Bronchial epithelial cell (primary cell): ENCODE results near the gene MTHFR. TPM values are rescaled to one million over a fixed set of nuclear protein-coding genes. Genes with fewer than 3 reads are reported as not detected.
A peak's percentile ranks its signal among the peaks of the same experiment; 100 is the strongest.

Source experiments
- DNase-seq: peaks from one replicate; pipeline ENCODE4 v3.0.0-alpha.2; 2010; ENCODE audit warnings: low read depth
- FAIRE-seq: peaks from 2 replicates; lab custom pipeline; 2011; peaks lifted over from hg19 to GRCh38; lab: Jason Lieb, UNC
- H3K27me3 ChIP-seq: 2 replicates; pipeline ENCODE4 v1.5.1; 2011; ENCODE audit warnings: low read length; ENCODE audit not compliant: control insufficient read depth, insufficient read depth
- H3K36me3 ChIP-seq: 2 replicates; pipeline ENCODE4 v1.5.1; 2011; ENCODE audit warnings: low read length; ENCODE audit not compliant: control insufficient read depth, insufficient read depth
- H3K4me3 ChIP-seq: 2 replicates; pipeline ENCODE4 v1.5.1; 2011; ENCODE audit warnings: mild to moderate bottlenecking, low read depth, low read length, control low read depth
- total RNA-seq: library from RNA; depleted of rRNA; stranded (reverse); fragments of >200 nt; gene quantifications from 2 replicates; pipeline ENCODE4 v1.2.1, GENCODE V29; 2014
- TF ChIP-seq, protein P1 (sequence below): IDR thresholded peaks from 2 replicates; pipeline ENCODE4 v1.5.1; 2011; ENCODE audit warnings: mild to moderate bottlenecking, moderate library complexity, low read length, control low read depth, inconsistent platforms; ENCODE audit not compliant: insufficient read depth, severe bottlenecking

Gene MTHFR
- total RNA-seq, 1 donor from 2014 or later: 16.3 TPM

DNA sequence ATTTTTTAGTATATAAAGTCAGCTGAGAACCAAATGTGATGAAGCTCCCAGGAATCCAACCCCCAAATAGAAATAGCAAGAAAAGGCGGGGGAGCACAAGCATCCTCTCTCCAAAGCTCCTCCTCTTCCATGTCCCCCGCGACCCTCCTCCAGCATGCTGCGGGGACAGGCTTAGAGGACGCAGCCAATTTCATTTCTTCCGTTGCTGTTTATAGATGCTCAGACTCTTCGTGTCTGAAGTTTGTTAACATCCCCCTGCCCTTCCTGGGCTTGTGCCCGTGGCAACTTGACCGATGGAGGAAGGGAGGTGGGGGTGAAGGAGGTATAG lies 42.6 kb upstream of the MTHFR start:
- FAIRE-seq (no peak), DNase-seq (no peak)
- Histone ChIP-seq H3K36me3 (peaks cover 6% of the 10 kb centered on the region), H3K4me3 (no peak overlapping the region), H3K27me3 (no peaks in the 10 kb centered on the region)
- TF ChIP-seq, protein P1, sequence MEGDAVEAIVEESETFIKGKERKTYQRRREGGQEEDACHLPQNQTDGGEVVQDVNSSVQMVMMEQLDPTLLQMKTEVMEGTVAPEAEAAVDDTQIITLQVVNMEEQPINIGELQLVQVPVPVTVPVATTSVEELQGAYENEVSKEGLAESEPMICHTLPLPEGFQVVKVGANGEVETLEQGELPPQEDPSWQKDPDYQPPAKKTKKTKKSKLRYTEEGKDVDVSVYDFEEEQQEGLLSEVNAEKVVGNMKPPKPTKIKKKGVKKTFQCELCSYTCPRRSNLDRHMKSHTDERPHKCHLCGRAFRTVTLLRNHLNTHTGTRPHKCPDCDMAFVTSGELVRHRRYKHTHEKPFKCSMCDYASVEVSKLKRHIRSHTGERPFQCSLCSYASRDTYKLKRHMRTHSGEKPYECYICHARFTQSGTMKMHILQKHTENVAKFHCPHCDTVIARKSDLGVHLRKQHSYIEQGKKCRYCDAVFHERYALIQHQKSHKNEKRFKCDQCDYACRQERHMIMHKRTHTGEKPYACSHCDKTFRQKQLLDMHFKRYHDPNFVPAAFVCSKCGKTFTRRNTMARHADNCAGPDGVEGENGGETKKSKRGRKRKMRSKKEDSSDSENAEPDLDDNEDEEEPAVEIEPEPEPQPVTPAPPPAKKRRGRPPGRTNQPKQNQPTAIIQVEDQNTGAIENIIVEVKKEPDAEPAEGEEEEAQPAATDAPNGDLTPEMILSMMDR: no peak

DNA sequence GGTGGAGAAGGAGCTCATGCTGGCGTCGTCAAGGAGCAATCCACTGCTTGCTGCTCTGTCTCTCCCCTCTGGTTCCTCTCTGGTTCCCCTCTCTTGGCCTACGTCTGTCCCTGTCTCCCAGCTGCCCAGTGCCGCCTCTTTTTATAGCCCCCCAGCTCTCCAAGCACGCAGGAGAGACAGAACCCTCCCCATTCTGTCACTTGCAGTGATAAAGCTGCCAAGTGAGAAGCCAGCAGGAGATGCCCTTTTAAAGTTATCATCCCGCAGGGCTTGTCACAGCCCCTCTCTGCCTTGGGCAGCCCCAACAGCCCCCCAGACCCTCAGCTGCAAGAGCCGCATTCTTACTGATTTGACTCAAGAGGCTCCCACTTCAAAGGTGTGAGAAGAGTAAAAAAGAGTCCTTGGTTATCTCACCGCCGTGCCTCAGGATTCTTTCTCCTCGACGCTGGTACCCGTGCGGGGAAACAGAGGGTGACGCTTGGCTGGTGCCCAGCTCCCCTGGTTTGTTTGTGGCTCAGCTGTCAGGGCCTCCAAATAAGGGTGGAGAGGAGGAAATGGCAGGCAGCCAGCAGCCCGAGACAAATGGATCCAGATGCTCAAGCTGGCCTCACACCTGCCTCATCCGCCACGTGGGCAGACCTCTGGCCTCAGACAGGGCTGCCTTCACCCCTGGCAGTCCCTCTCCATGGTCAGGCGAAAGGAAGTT lies 42.1 kb upstream of the MTHFR start, which contains the start of gene NPPA:
Gene NPPA (minus strand): TSS at position 117 of the 706 bp plus-strand sequence. CDS start 99 bp downstream, at position 18.
- H3K27me3 ChIP-seq: no peaks in the 10 kb centered on the region
- no peak for DNase-seq
- no peak for FAIRE-seq
- TF ChIP-seq, protein P1: no peak
- H3K4me3 ChIP-seq: no peak within 1 kb of the TSS
- H3K36me3 ChIP-seq: peaks cover 6% of the 10 kb centered on the region

DNA sequence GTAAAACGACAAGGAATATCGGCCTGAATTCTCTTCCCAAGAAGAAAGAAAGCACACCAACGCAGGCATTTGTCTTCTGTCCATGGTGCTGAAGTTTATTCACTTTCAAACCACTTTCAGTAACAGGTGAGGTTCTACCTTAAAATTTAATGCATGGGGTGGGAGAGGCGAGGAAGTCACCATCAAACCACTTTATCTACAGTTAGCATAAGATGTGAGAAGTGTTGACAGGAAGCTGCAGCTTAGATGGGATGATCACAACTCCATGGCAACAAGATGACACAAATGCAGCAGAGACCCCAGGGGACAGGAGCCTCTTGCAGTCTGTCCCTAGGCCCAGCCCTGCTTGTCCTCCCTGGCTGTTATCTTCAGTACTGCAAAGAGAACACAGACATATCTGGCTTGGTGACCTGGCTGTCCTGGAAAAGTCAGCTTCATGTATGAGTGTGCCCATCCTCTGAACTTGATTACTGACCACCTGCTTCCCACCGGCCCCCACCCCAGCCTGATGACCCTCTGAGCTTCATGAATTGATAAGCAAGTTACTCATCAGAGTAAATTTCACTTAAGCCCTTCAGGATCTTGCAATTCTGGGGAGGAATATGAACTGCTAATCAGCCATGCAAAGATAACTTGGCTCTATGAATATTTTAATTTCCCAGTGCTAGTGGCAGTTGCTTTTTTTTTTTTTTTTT lies 40.0 kb upstream of the MTHFR start:
- TF ChIP-seq, protein P1: no peak
- FAIRE-seq (no peak), DNase-seq (peak; percentile 20)
- no peak overlapping the region for H3K4me3 ChIP-seq
- peaks cover 12% of the 10 kb centered on the region for H3K36me3 ChIP-seq
- H3K27me3 ChIP-seq: no peaks in the 10 kb centered on the region

DNA sequence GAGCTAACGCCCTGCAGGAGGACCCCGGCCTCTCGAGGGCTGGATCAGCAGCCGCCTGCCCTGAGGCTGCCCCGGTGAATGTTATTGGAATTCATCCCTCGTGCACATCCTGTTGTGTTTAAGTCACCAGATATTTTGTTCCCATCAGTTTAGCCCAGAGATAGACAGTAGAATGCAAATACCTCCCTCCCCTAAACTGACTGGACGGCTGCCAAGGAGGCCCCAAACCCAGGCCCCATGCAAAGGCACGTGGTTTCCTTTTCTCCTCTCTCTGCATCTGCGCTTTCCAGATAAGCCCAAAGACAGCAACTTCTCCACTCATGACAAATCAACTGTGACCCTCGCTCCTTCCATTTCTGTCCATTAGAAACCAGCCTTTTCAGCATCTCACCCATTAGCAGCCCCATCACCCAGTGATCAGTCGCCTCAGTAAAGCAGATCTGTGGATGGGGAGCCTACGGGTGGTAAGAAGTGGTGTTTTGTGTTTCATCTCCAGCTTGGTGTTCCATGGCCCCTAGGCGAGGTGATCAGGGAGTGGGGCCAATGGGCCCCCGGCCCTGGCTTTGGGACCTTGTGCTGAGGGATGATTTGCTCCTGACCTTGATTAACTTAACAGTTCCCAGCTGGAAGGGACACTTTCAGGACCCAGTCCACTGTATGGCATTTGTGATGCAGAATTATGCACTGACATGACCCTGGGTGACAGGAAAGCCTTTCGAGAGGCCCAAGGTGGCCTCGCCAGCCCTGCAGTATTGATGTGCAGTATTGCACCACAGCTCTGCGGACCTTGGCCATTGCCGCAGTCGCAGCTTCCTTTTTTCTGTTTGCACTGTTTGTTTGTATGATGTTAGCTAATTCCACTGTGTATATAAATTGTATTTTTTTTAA lies 36.6 kb upstream of the MTHFR start:
- TF ChIP-seq, protein P1: no peak
- peaks cover 27% of the 10 kb centered on the region for H3K36me3 ChIP-seq
- FAIRE-seq (no peak), DNase-seq (no peak)
- H3K4me3 ChIP-seq: no peak overlapping the region
- H3K27me3 ChIP-seq: no peaks in the 10 kb centered on the region

DNA sequence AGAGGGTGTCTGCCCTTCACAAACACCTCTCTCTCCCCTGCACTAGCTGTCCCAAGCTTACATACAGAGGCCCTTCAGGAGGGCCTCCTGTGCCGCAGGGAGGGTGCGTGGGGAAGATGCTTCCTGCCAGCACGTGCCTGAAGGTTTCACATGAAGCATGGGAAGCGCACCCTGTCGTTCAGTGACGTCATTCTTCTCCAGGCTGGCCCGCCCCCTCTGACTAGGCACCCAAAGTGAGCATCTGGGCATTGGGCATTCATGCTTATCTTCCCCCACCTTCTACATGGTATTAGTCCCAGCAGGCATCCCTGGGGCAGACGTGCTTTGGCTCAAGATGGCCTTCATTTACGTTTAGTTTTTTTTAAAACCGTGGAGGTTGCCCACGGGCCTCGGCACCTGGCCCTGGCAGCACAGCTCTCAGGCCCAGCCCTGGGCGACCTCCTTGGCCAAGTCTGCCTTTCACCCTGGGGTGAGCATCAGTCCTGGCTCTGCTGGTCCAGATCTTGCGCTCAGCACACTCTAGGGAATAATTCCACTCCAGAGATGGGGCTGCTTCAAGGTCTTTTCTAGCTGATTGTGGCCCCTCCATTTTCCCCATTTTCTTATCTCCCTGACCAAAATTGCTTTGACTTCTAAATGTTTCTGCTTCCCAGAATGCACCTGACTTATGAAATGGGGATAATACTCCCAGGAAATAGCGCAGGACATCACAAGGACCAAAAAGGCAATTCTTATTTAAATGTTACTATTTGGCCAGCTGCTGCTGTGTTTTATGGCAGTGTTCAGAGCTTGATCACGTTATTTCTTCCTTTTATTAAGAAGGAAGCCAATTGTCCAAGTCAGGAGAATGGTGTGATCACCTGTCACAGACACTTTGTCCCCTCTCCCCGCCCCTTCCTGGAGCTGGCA lies 35.7 kb upstream of the MTHFR start:
- FAIRE-seq (no peak), DNase-seq (no peak)
- TF ChIP-seq, protein P1: no peak
- H3K27me3 ChIP-seq: no peaks in the 10 kb centered on the region
- peaks cover 28% of the 10 kb centered on the region for H3K36me3 ChIP-seq
- no peak overlapping the region for H3K4me3 ChIP-seq
